Liver (tissue), 3 donors: Measurements from ENCODE around the gene MSI2.

Experiments used
- ATF3 ChIP-seq: IDR thresholded peaks from 2 replicates; pipeline ENCODE4 v1.6.1; 2016; ENCODE audit warnings: antibody characterized with exemption
- CTCF ChIP-seq: fragments of 150-350 bp; IDR thresholded peaks from 2 replicates; pipeline ENCODE4 v1.5.1; 2017; ENCODE audit warnings: improper control_type of control experiment, low read depth, low read length; ENCODE audit not compliant: missing input control
- EGR1 ChIP-seq, 2 donors: IDR thresholded peaks; 2 replicates each; pipeline ENCODE4 v1.6.1; 2016 to 2018; ENCODE audit warnings: antibody characterized with exemption in 2 of 2, low read depth in 2 of 2
- GABPA ChIP-seq, 2 donors: IDR thresholded peaks in 1 of 2; conservative IDR thresholded peaks in 1 of 2; 2 replicates each; pipeline ENCODE4 v1.6.1; 2016; ENCODE audit warnings: antibody characterized with exemption in 2 of 2, mild to moderate bottlenecking in 1 of 2, moderate library complexity in 1 of 2
- HNF4A ChIP-seq, 2 donors: conservative IDR thresholded peaks; 2 replicates each; pipeline ENCODE4 v1.6.1; 2016; ENCODE audit warnings: antibody characterized with exemption in 2 of 2, mild to moderate bottlenecking in 2 of 2
- JUND ChIP-seq, 2 donors: IDR thresholded peaks; 2 replicates each; pipeline ENCODE4 v1.6.1; 2016; ENCODE audit warnings: antibody characterized with exemption in 2 of 2
- RAD21 ChIP-seq, 2 donors: IDR thresholded peaks; 2 replicates each; pipeline ENCODE4 v1.6.1; 2016; ENCODE audit warnings: antibody characterized with exemption in 2 of 2, mild to moderate bottlenecking in 2 of 2
- donor health status: healthy.
- donor health status: healthy.

GRCh38 chr17:57619061-57619937 lies 363.0 kb downstream of the MSI2 start:
- TF ChIP-seq GABPA (IDR thresholded peaks at IDR 0.05 in 1 of 2, conservative IDR thresholded peaks at IDR 0.05 in 1 of 2) (no peak), CTCF (no peak), RAD21 (IDR thresholded peaks at IDR 0.05) (no peak), ATF3 (no peak), JUND (IDR thresholded peaks at IDR 0.05) (no peak), EGR1 (IDR thresholded peaks at IDR 0.05; ENCODE audit: low read depth in 2 of 2) (no peak), HNF4A (conservative IDR thresholded peaks at IDR 0.05) (no peak)
